ENCODE measurements around the gene GLT6D1. TPM values are rescaled to one million over a fixed set of nuclear protein-coding genes. Genes with fewer than 3 reads are reported as not detected.

Gene GLT6D1
- total RNA-seq, 2 experiments from 2014 or later: not detected

- H3K36me3 Mint-ChIP-seq: no peaks in the 10 kb centered on the region
- H3K4me1 Mint-ChIP-seq (ENCODE audit: low read depth): no peaks in the 10 kb centered on the region
- H3K27me3 Mint-ChIP-seq: no peaks in the 10 kb centered on the region
- intact Hi-C loops (cut with micrococcal nuclease): no loop called here
- H3K27ac Mint-ChIP-seq: no peak within 1 kb of the TSS
- H3K9me3 Mint-ChIP-seq: no peaks in the 10 kb centered on the region
- POLR2A ChIA-PET: no interaction called here
- no peak within 1 kb of the TSS for H3K4me3 Mint-ChIP-seq
- CTCF ChIA-PET: no interaction called here
- no peak for DNase-seq
These were observed 23.6 kb upstream of the GLT6D1 start, which contains the start of gene LCN9 for GRCh38 chr9:135662758-135663450. Gene LCN9 (plus strand): TSS chr9:135663309. CDS start chr9:135663322, 13 bp downstream.

GRCh38 chr9:135661816-135662560 is 22.6 kb upstream of the GLT6D1 start:
- Mint-ChIP-seq H3K27ac (no peak overlapping the region), H3K9me3 (no peaks in the 10 kb centered on the region), H3K4me3 (no peak overlapping the region), H3K4me1 (ENCODE audit: low read depth) (no peaks in the 10 kb centered on the region), H3K36me3 (no peaks in the 10 kb centered on the region), H3K27me3 (no peaks in the 10 kb centered on the region)
- intact Hi-C loops (cut with micrococcal nuclease): no loop called here
- ChIA-PET CTCF (no interaction called here), POLR2A (no interaction called here)
- no peak for DNase-seq

GRCh38 chr9:135660407-135660806 is 21.1 kb upstream of the GLT6D1 start:
- ChIA-PET CTCF (no interaction called here), POLR2A (no interaction called here)
- Mint-ChIP-seq H3K27ac (no peak overlapping the region), H3K4me3 (no peak overlapping the region), H3K36me3 (no peaks in the 10 kb centered on the region), H3K27me3 (peaks cover 2% of the 10 kb centered on the region), H3K4me1 (ENCODE audit: low read depth) (no peaks in the 10 kb centered on the region), H3K9me3 (no peaks in the 10 kb centered on the region)
- intact Hi-C loops (cut with micrococcal nuclease): no loop called here
- no peak for DNase-seq

GRCh38 chr9:135659252-135659651 is 19.9 kb upstream of the GLT6D1 start:
- no peak for DNase-seq
- no peak overlapping the region for H3K27ac Mint-ChIP-seq
- H3K36me3 Mint-ChIP-seq: no peaks in the 10 kb centered on the region
- intact Hi-C loops (cut with micrococcal nuclease): no loop called here
- CTCF ChIA-PET: no interaction called here
- POLR2A ChIA-PET: no interaction called here
- no peak overlapping the region for H3K4me3 Mint-ChIP-seq
- no peaks in the 10 kb centered on the region for H3K4me1 Mint-ChIP-seq (ENCODE audit: low read depth)
- H3K9me3 Mint-ChIP-seq: no peaks in the 10 kb centered on the region
- H3K27me3 Mint-ChIP-seq: peaks cover 2% of the 10 kb centered on the region

- Mint-ChIP-seq H3K9me3 (no peaks in the 10 kb centered on the region), H3K36me3 (no peaks in the 10 kb centered on the region), H3K4me1 (ENCODE audit: low read depth) (no peaks in the 10 kb centered on the region), H3K4me3 (no peak overlapping the region), H3K27me3 (peaks cover 6% of the 10 kb centered on the region), H3K27ac (no peak overlapping the region)
- ChIA-PET CTCF (no interaction called here), POLR2A (no interaction called here)
- intact Hi-C loops (cut with micrococcal nuclease): no loop called here
- DNase-seq: no peak
These were observed 18.1 kb upstream of the GLT6D1 start for GRCh38 chr9:135657416-135657815.

- intact Hi-C loops (cut with micrococcal nuclease): no loop called here
- H3K27ac Mint-ChIP-seq: no peak overlapping the region
- ChIA-PET CTCF (no interaction called here), POLR2A (no interaction called here)
- no peaks in the 10 kb centered on the region for H3K4me1 Mint-ChIP-seq (ENCODE audit: low read depth)
- H3K4me3 Mint-ChIP-seq: no peak overlapping the region
- no peak for DNase-seq
- peaks cover 8% of the 10 kb centered on the region for H3K27me3 Mint-ChIP-seq
- H3K9me3 Mint-ChIP-seq: peaks cover 2% of the 10 kb centered on the region
- no peaks in the 10 kb centered on the region for H3K36me3 Mint-ChIP-seq
These were observed 16.0 kb upstream of the GLT6D1 start for GRCh38 chr9:135655317-135655716.

GRCh38 chr9:135650408-135650807 is 11.1 kb upstream of the GLT6D1 start:
- Mint-ChIP-seq H3K27me3 (peaks cover 9% of the 10 kb centered on the region), H3K4me1 (ENCODE audit: low read depth) (no peaks in the 10 kb centered on the region), H3K4me3 (no peak overlapping the region), H3K36me3 (peaks cover 7% of the 10 kb centered on the region), H3K9me3 (peaks cover 39% of the 10 kb centered on the region), H3K27ac (no peak overlapping the region)
- intact Hi-C loops (cut with micrococcal nuclease): no loop called here
- ChIA-PET CTCF (no interaction called here), POLR2A (no interaction called here)
- no peak for DNase-seq

- H3K4me3 Mint-ChIP-seq: no peak overlapping the region
- no peaks in the 10 kb centered on the region for H3K4me1 Mint-ChIP-seq (ENCODE audit: low read depth)
- peaks cover 9% of the 10 kb centered on the region for H3K27me3 Mint-ChIP-seq
- no peak for DNase-seq
- ChIA-PET CTCF (no interaction called here), POLR2A (no interaction called here)
- peaks cover 48% of the 10 kb centered on the region for H3K9me3 Mint-ChIP-seq
- H3K36me3 Mint-ChIP-seq: peaks cover 13% of the 10 kb centered on the region
- intact Hi-C loops (cut with micrococcal nuclease): no loop called here
- no peak overlapping the region for H3K27ac Mint-ChIP-seq
These were observed 10.2 kb upstream of the GLT6D1 start for GRCh38 chr9:135649508-135649907.

- no peaks in the 10 kb centered on the region for H3K4me1 Mint-ChIP-seq (ENCODE audit: low read depth)
- intact Hi-C loops (cut with micrococcal nuclease): no loop called here
- no peak overlapping the region for H3K27ac Mint-ChIP-seq
- no peak for DNase-seq
- ChIA-PET CTCF (no interaction called here), POLR2A (no interaction called here)
- peaks cover 55% of the 10 kb centered on the region for H3K9me3 Mint-ChIP-seq
- no peak overlapping the region for H3K4me3 Mint-ChIP-seq
- peaks cover 9% of the 10 kb centered on the region for H3K27me3 Mint-ChIP-seq
- H3K36me3 Mint-ChIP-seq: peaks cover 14% of the 10 kb centered on the region
These were observed 9.4 kb upstream of the GLT6D1 start for GRCh38 chr9:135648494-135649410.

- peaks cover 5% of the 10 kb centered on the region for H3K27me3 Mint-ChIP-seq
- intact Hi-C loops (cut with micrococcal nuclease): no loop called here
- DNase-seq: no peak
- H3K27ac Mint-ChIP-seq: no peak overlapping the region
- ChIA-PET CTCF (interaction anchor here (0.7 kb wide), 1 partner anchor 26 kb away, joined by 3 read pairs; no protein-coding TSS in a partner anchor), POLR2A (no interaction called here)
- no peaks in the 10 kb centered on the region for H3K4me1 Mint-ChIP-seq (ENCODE audit: low read depth)
- H3K9me3 Mint-ChIP-seq: peaks cover 60% of the 10 kb centered on the region
- H3K4me3 Mint-ChIP-seq: no peak overlapping the region
- peaks cover 14% of the 10 kb centered on the region for H3K36me3 Mint-ChIP-seq
These were observed 8.5 kb upstream of the GLT6D1 start for GRCh38 chr9:135647884-135648283.

GRCh38 chr9:135644631-135645218 is 5.4 kb upstream of the GLT6D1 start:
- Mint-ChIP-seq H3K4me1 (ENCODE audit: low read depth) (no peaks in the 10 kb centered on the region), H3K27ac (no peak overlapping the region), H3K9me3 (peaks cover 53% of the 10 kb centered on the region), H3K27me3 (peaks cover 7% of the 10 kb centered on the region), H3K36me3 (peaks cover 14% of the 10 kb centered on the region), H3K4me3 (no peak overlapping the region)
- ChIA-PET CTCF (no interaction called here), POLR2A (no interaction called here)
- intact Hi-C loops (cut with micrococcal nuclease): no loop called here
- no peak for DNase-seq

- Mint-ChIP-seq H3K36me3 (peaks cover 12% of the 10 kb centered on the region), H3K4me1 (ENCODE audit: low read depth) (no peaks in the 10 kb centered on the region)
- intact Hi-C loops (cut with micrococcal nuclease): no loop called here
These were observed 2.4 kb upstream of the GLT6D1 start for GRCh38 chr9:135641745-135642144.

More at GRCh38 chr9:135641745-135642144, 2.4 kb upstream of the GLT6D1 start:
- no peak for DNase-seq
- POLR2A ChIA-PET: no interaction called here
- peaks cover 29% of the 10 kb centered on the region for H3K9me3 Mint-ChIP-seq
- CTCF ChIA-PET: no interaction called here
- no peak overlapping the region for H3K4me3 Mint-ChIP-seq
- peaks cover 18% of the 10 kb centered on the region for H3K27me3 Mint-ChIP-seq
- H3K27ac Mint-ChIP-seq: no peak overlapping the region

Measured in activated CD4-positive, alpha-beta memory T cell treated with anti-CD3 and anti-CD28 coated beads for 36 hours (primary cell).